PFSK-1 (cell line): Measurements from ENCODE around the gene STS.

ENCODE experiments used
- POLR2AphosphoS5 ChIP-seq: IDR thresholded peaks from 2 replicates; pipeline ENCODE4 v1.6.1; 2012; ENCODE audit warnings: low read depth, mild to moderate bottlenecking, control low read depth, low read length, moderate library complexity
- SIN3A ChIP-seq: IDR thresholded peaks from 2 replicates; pipeline ENCODE4 v1.6.1; 2012; ENCODE audit warnings: mild to moderate bottlenecking, low read length, moderate library complexity, borderline replicate concordance; ENCODE audit not compliant: insufficient read depth
- TAF1 ChIP-seq: IDR thresholded peaks from 2 replicates; pipeline ENCODE4 v1.6.1; 2012; ENCODE audit warnings: low read length, control low read depth, borderline replicate concordance; ENCODE audit not compliant: insufficient read depth

DNA sequence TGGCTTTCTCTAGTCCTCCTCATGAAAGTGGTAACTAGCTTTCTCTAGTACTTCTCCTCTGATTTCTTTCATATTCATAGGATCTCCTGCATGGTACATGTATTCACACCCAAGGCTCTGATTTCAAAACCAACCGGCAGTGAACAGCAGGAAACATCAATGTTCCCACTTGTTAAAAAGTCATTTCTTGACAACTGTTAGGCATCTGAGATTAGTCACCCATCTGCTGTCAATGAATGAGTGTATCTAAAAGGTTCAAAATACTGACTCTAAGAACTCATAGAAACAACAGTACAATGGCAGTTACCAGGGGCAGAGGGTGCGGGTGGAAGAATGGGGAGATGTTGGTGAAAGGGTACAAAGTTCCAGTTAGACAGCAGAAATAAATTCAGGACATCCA, 31.9 kb downstream of the STS start:
- no peak for TF ChIP-seq POLR2AphosphoS5
- TF ChIP-seq TAF1: no peak
- TF ChIP-seq SIN3A: no peak
